HG03575 (cell line): ENCODE data around the gene PPP2R3A.
"Not testable (repeated sequence)": the region's sequence is repeated elsewhere in the genome, so short reads cannot be mapped to it uniquely, and the experiment has no call there.

Source experiments
- ATAC-seq: cut with Tn5 transposase; IDR thresholded peaks from one replicate; pipeline ENCODE4 v1.9.1; 2021; ENCODE audit not compliant: unreplicated experiment, insufficient number of reproducible peaks, low FRiP score; ENCODE audit errors: extremely low read depth

PPP2R3A gene

GRCh38 chr3:136181741-136182140 is 216.2 kb downstream of the PPP2R3A start:
- no peak for ATAC-seq

GRCh38 chr3:136184703-136185102 is 219.2 kb downstream of the PPP2R3A start:
- no peak for ATAC-seq

- no peak for ATAC-seq
These were observed 220.8 kb downstream of the PPP2R3A start for GRCh38 chr3:136186344-136186743.

GRCh38 chr3:136186846-136187245 is 221.3 kb downstream of the PPP2R3A start:
- ATAC-seq: no peak

- ATAC-seq: no peak
These were observed 222.3 kb downstream of the PPP2R3A start for GRCh38 chr3:136187868-136188267.

- ATAC-seq: no peak
These were observed 223.5 kb downstream of the PPP2R3A start for GRCh38 chr3:136189043-136189442.

- ATAC-seq: no peak
These were observed 224.5 kb downstream of the PPP2R3A start for GRCh38 chr3:136189859-136190617.

GRCh38 chr3:136192195-136192594 is 226.7 kb downstream of the PPP2R3A start:
- ATAC-seq: not testable (repeated sequence)

- ATAC-seq: no peak
These were observed 227.3 kb downstream of the PPP2R3A start for GRCh38 chr3:136192831-136193230.

GRCh38 chr3:136193278-136194054 is 227.9 kb downstream of the PPP2R3A start:
- ATAC-seq: no peak

- ATAC-seq: no peak
These were observed 229.1 kb downstream of the PPP2R3A start for GRCh38 chr3:136194409-136195257.

- no peak for ATAC-seq
These were observed 229.9 kb downstream of the PPP2R3A start for GRCh38 chr3:136195258-136196063.

- ATAC-seq: no peak
These were observed 230.5 kb downstream of the PPP2R3A start, which contains the start of gene MSL2 for GRCh38 chr3:136196064-136196400. TSS of gene MSL2 (minus strand) at chr3:136196335. CDS start at chr3:136195113, 1,222 bp downstream.

GRCh38 chr3:136196401-136197158 is 231.1 kb downstream of the PPP2R3A start:
- ATAC-seq: peak; percentile 62

GRCh38 chr3:136197159-136197793 is 231.7 kb downstream of the PPP2R3A start:
- no peak for ATAC-seq
